Panc1 (cell line): ENCODE measurements around the gene TMEM200B.

Experiments
- POLR2AphosphoS5 ChIP-seq: IDR thresholded peaks from 2 replicates; pipeline ENCODE4 v1.6.1; 2012; ENCODE audit warnings: mild to moderate bottlenecking, low read depth, low read length, moderate library complexity
- REST ChIP-seq, 2 experiments: IDR thresholded peaks; 2 replicates each; pipeline ENCODE4 v1.6.1; 2011 to 2012; ENCODE audit warnings: low read depth in 2 of 2, control low read depth in 1 of 2, low read length in 1 of 2, mild to moderate bottlenecking in 1 of 2, moderate library complexity in 1 of 2; ENCODE audit not compliant: insufficient read depth in 1 of 2
- SIN3A ChIP-seq: IDR thresholded peaks from 2 replicates; pipeline ENCODE4 v1.6.1; 2012; ENCODE audit warnings: low read depth, mild to moderate bottlenecking, low read length, moderate library complexity, borderline replicate concordance; ENCODE audit not compliant: insufficient read depth
- TF ChIP-seq, protein P1 (sequence below): fragments of 450-650 bp; IDR thresholded peaks from 2 replicates; pipeline ENCODE4 v1.5.1; 2017; ENCODE audit warnings: mild to moderate bottlenecking

DNA sequence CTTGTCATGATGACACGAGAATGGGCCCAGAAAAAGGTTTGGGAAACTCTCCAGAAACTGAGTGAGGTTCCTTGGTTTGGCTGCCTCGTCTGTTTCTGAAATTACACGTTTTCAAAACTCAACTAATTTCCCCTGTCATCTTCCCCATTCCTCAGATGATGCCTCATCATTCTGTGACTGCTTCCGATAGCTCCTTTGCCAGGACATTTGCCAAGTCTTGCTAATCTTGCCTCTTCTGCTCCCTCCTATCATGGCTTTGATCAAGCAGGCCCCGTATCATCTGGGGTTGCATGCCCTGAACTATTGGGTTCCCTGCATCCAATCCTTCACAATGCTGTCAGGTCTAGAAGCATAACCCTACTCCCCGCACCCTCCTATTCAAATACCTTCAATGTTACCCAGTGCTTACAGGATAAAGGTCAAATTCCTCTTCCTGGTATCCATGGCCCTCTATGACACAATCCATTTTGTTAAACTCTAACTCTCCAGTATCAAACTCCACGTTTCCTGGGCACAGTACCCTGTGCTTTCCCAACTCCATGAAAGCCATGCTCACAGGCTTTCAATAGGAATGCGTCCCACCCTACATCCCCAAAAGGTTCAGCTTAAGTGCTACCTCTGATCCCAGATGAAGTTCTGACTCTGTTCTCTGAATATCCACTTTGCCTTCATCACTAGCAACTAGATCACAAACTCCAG lies 22.2 kb upstream of the TMEM200B start:
- TF ChIP-seq, protein P1, sequence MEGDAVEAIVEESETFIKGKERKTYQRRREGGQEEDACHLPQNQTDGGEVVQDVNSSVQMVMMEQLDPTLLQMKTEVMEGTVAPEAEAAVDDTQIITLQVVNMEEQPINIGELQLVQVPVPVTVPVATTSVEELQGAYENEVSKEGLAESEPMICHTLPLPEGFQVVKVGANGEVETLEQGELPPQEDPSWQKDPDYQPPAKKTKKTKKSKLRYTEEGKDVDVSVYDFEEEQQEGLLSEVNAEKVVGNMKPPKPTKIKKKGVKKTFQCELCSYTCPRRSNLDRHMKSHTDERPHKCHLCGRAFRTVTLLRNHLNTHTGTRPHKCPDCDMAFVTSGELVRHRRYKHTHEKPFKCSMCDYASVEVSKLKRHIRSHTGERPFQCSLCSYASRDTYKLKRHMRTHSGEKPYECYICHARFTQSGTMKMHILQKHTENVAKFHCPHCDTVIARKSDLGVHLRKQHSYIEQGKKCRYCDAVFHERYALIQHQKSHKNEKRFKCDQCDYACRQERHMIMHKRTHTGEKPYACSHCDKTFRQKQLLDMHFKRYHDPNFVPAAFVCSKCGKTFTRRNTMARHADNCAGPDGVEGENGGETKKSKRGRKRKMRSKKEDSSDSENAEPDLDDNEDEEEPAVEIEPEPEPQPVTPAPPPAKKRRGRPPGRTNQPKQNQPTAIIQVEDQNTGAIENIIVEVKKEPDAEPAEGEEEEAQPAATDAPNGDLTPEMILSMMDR = no peak
- TF ChIP-seq POLR2AphosphoS5 = no peak; the same call in 1 of the 2 replicates
- TF ChIP-seq SIN3A = no peak
- TF ChIP-seq REST (IDR thresholded peaks at IDR 0.05; ENCODE audit: insufficient read depth in 1 of 2, low read depth in 2 of 2, low read length in 1 of 2) = no peak
